Ishikawa (cell line): Measurements from ENCODE around the gene PIP5K1C.

Experiments used
- CEBPB ChIP-seq: IDR thresholded peaks from 2 replicates; pipeline ENCODE4 v1.6.1; 2012
- CREB1 ChIP-seq: IDR thresholded peaks from 2 replicates; pipeline ENCODE4 v1.6.1; 2012; ENCODE audit warnings: low read depth
- FOXM1 ChIP-seq: IDR thresholded peaks from 2 replicates; pipeline ENCODE4 v1.6.1; 2012; ENCODE audit warnings: low read depth, borderline replicate concordance
- MAX ChIP-seq: IDR thresholded peaks from 2 replicates; pipeline ENCODE4 v1.6.1; 2012
- NFIC ChIP-seq: IDR thresholded peaks from 2 replicates; pipeline ENCODE4 v1.6.1; 2012
- RAD21 ChIP-seq: IDR thresholded peaks from 2 replicates; pipeline ENCODE4 v1.6.1; 2012; ENCODE audit warnings: low read depth
- TAF1 ChIP-seq: IDR thresholded peaks from 2 replicates; pipeline ENCODE4 v1.6.1; 2012; ENCODE audit warnings: low read depth, mild to moderate bottlenecking
- USF1 ChIP-seq: IDR thresholded peaks from 2 replicates; pipeline ENCODE4 v1.6.1; 2012
- YY1 ChIP-seq: IDR thresholded peaks from 2 replicates; pipeline ENCODE4 v1.6.1; 2012; ENCODE audit warnings: low read depth

- TF ChIP-seq YY1 = no peak
- no peak for TF ChIP-seq RAD21
- no peak for TF ChIP-seq NFIC
- TF ChIP-seq MAX = no peak
- TF ChIP-seq CEBPB = no peak
- no peak for TF ChIP-seq FOXM1
- no peak for TF ChIP-seq CREB1
- no peak for TF ChIP-seq TAF1
- TF ChIP-seq USF1 = no peak
These were observed 99.2 kb downstream of the PIP5K1C start for GRCh38 chr19:3601021-3601420.
